IPS-NIHi7 (cell line): ENCODE results near the gene ADARB2.
"Not testable (repeated sequence)": the region's sequence is repeated elsewhere in the genome, so short reads cannot be mapped to it uniquely, and the experiment has no call there.

Experiments
- DNase-seq: peaks from one replicate; pipeline ENCODE4 v3.0.0; 2012; ENCODE audit warnings: mixed read lengths; ENCODE audit errors: extremely low spot score

Gene ADARB2

DNA sequence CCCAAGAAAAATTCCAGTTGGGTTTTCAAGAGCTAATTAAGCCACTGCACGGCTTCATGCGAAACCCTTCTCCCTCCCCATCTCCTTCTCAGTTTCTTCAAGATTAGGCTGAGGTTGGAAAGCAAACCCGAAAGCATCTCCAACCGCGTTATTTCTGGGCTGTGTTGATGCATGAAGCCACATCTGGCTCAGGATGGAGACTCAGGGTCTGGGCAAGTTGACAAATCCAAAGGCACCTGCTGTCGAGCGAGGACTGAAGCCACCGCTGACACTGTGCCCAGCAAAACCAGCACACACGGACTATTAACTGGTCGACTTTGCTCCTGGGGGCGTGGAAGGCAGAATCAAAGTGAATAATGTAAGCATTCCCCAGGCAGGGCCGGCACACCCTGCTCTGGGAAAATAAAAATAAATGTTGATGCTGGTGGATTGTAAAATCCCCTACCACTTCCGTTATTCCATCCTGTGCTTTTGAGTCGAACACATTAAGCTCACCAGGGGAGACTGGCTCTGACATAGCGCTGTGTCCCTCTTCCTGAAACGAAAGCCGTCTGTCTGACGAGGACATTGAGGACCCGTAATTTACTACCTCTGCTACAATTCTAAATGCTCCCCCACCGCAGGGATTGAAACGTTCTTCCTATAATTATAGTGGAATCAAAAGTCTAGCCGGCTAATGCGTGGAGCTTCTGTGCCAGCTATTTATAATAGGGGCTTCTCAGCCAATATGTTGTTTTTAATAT is 269.8 kb downstream of the ADARB2 start:
- no peak for DNase-seq

DNA sequence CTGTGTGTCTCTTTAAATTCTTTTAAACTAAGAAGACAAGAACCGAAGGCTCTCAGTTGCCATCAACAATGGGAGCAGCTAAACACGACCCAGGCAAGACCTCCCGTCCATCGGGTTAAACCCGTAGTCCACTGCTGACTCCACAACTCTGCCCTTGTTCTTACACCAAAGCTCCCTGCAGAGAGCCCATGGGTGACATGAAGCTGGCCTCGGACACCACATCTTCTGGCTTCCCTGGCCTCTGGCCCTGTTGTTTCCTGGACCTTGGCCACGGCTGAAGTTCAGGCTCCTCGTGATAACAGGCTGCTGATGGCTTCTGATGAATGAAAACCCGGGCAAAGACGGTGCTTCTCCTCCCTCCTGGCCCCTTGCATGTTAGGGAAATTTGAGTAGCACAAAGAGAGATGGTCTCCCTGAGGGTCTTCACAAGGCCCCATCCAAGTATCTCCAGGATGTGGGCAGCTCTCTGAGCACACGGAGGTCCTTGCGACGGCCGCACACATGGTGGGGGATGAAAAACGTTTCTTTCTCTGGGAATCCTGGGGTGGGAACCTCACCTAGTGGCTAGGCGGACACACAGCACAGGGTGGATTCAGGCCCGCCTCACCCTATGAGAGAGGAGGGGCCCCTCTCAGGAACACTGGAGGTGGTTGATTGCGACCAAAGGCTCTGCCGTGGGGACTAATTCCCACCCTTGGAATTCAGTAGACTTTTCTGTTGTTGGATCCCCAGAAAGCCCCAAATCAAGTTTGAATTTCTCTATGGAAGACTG is 271.1 kb downstream of the ADARB2 start:
- no peak for DNase-seq

DNA sequence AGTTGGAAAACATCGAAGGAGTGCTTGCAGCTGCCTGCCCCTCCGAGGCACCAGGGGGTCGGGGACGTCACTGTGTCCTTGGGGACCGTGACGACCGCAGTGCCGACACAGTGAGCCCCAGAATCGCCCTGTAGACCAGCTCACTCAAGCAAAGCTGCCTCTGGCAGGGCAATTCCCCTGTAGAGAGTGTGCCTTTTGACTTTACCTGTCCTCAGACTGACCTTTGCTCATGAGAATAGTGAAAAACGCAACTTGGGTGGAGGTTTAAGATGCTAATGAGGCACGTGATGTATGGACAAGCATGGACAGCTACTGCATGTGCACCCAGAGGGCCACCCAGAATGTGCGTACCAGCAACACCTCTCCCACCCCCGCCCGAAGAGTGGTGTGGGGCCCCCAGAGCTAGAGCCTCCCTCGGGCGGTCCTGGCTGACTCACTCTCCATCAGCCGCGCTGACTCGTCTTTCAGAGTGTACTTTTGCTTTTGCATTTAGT is 271.9 kb downstream of the ADARB2 start:
- no peak for DNase-seq

DNA sequence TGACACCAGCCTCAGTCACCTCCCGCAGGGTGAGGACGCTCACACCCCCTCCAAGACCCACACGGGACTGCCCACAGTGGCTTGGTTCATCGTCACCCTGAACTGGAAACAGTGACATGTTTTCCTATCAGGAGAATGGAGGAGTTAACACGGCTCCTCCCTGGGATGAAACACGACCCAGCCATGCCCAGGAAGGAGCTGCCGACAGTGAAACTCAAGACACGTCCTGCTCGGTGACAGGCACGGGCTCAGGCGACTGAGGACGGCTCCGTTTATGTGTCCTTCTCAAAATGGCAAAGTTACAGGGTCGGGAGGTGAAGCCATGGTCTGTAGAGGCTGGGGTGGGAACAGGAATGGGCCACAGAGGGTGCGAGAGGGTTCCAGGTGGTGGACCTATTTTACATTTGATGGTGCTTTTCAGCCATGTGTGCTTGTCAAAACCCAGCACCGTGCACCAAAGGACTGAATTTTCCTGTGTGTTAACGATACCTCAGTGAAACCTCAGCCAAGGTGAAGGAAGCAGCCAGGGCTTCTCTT is 272.4 kb downstream of the ADARB2 start:
- DNase-seq: no peak

DNA sequence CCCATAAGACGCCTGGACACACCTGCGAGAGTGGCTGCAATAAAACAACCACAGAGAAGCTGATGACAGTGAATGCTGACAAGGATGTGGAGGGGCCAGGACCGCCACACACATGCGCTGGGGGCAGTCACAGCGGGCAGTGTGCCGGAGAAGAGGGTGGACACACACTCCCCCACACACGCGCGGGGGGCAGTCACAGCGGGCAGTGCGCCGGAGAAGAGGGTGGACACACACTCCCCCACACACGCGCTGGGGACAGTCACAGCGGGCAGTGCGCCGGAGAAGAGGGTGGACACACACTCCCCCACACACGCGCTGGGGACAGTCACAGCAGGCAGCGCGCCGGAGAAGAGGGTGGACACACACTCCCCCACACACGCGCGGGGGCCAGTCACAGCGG is 273.4 kb downstream of the ADARB2 start:
- DNase-seq: not testable (repeated sequence)

DNA sequence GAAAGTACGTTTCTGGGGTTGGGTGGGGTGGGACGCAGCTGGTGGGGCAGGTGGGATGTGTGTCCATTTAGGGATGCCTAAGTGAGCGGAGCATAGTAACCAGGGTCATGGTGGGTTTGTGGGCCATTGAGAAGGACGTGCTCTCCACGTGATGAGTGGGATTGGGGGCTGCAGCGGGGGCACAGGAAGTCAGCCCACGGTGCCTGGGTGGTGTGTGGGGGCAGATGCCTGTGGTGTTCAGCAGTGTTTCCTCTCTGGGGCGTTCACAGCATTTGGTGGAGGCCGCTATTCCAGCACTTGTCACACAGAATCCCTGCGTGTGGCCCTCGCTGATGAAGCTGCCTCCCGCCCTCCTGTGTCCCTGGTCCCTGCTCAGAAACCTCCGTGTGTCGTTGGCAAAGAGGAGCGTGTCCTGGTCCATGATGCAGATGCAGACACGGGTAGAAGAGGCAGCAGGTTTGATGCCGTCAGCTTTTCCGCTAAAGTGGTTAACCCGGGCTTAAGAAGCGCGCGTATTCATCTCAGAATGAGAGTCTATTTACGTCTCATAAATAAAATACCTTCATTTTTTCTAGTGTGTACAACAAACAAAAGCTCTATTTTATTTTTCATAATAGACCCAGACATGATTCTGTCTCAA is 274.2 kb downstream of the ADARB2 start:
- DNase-seq: no peak

DNA sequence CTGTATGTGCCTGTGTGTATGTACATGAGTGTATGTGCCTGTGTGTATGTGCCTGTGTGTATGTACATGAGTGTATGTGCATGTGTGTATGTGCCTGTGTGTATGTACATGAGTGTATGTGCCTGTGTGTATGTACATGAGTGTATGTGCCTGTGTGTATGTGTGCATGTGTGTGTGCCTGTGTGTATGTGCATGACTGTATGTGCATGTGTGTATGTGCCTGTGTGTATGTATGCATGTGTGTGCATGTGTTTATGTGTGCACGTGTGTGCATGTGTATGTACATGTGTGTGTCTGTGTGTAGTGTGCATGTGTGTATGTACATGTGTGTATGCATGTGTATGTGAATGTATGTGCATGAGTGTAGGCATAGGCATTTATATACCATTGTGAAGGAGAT is 274.8 kb downstream of the ADARB2 start:
- no peak for DNase-seq

DNA sequence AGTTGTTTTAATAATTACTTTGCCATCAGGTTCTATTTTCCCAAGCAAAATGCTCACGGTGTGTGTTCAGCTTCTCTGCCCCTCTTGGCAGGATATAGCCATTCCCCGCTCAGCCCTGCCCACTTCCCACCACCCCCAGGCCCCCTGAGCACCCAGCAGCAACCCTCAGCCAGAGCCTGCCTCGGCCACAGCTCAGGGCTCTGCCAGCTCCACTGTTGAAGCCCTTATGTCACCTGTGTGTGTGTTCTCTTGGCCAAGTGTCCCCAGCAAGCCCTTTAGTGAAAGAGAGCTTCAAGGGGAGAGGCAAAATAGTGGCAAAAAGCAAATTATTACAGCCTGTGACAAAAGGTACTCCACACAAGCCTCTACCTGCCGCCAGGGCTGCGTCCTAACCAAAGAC is 275.3 kb downstream of the ADARB2 start:
- no peak for DNase-seq

DNA sequence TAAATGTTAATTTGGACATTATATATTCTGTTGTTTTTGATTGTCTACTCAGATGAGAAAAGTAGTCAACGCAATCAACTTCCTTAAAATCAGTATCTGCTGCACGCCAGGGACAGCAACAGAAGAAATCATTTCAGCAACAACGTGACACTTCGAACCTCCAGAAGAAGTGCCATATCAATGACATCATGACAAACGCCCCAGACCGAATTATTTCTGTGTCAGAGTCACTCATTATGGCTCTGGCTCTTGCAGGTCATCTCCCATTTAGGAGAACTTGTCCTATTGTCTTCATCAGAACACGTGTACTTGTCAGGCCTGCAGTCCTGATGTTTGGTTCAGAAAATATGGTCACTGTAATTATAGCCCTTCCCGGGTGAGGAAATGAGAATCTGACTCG is 276.3 kb downstream of the ADARB2 start:
- DNase-seq: no peak

DNA sequence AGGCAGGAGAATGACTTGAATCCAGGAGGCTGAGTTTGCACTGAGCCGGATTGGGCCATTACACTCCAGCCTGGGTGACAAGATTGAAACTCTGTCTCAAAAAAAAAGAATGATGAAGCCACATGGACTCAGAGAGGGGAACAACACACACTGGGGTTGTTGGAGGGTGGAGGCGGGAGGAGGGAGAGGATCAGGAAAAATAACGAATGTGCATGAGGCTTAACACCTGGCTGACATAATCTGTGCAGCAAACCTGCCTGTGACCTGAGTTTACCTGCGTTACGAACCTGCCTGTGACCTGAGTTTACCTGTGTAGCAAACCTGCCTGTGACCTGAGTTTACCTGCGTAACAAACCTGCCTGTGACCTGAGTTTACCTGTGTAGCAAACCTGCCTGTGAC is 277.7 kb downstream of the ADARB2 start:
- not testable (repeated sequence) for DNase-seq

DNA sequence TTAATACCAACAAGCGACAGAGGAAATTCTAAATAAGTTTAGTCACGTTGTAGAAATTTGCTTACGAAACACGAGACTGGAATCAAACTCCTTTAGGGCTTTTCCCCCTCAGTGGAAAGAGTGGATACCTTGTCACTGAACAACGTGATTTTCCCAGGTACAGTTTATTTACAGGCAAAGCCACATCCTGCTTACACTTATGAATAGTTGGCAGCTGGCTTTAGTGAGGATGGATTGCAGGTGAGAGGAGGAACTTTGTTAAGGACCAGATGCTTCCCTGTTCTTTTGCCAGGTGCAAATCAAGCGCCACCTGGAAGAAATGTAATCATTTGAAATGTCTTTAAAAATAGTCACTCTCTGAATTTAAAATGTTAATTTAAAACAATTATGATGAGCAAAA is 282.4 kb downstream of the ADARB2 start:
- DNase-seq: no peak

DNA sequence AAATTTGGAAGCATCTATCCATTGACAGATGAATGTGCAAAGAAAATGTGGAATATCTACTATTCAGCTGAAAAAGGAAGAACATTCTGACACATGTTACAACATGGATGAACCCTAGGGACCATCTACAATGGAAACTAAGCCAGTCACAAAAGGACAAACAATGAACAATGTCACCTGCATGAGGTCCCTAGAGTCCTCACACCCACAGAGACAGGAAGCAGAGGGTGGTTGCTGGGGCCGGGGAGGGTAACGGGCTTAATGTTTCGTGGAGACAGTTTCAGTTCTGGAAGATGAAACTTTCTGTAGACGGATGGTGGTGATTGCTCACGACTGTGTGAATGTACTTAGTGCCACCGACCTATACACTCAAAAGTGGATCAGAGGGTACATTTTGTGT is 282.9 kb downstream of the ADARB2 start:
- no peak for DNase-seq

DNA sequence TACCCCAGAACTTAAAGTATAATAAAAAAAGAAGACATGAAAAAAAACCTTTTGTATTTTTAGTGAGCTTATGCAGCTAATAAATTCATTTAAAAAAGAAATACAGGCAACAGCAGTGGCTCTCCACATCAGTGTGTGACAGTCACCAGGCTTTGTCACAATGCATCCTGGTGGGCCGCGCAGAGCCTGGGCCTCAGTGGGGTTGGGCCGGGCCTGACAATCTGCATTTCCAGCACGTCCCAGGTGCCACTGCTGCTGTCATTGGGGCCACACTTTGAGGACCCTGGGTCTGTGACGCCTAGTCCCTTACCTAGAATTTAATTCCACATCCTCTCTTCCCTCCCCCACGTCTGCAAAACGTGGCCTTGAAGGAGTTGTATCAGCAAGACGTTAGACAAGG is 284.5 kb downstream of the ADARB2 start:
- DNase-seq: no peak

DNA sequence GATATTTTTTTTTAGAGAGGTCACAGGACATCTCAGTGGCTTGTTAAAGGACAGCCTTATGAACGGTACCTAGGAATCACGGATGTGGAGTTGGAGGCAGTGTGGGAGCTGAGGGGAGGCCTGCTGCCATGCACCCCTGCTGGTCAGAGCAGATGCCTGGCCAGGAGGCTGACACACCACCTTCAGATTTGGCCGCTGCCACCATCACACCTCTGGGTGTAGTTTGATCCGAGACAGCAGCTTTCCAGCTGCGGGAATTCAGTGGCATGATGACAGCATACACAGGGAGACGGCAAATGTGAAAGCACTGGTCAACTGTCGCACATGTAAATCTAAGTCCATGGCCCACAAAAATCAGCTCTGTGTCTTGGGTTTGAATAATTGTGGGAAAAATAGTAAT is 285.4 kb downstream of the ADARB2 start:
- DNase-seq: no peak

DNA sequence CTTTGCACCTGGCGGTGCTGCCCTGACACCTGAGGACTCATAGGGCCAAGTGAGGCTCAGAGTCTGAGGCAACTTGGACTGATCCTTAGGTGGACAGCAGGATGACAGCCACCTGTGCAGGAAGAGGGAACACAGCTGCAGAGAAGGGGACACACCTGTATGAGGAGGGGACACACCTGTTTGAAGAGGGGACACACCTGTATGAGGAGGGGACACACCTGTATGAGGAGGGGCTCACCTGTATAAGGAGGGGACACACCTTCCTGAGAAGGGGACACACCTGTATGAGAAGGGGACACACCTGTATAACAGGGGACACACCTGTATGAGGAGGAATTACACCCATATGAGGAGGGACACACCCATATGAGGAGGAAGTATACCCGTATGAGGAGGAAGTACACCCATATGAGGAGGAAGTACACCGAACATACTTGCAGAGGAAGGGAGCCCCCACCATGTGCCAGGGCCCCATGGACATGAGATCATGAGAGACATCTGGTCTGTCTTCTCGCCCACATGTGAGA is 285.9 kb downstream of the ADARB2 start:
- DNase-seq: no peak

DNA sequence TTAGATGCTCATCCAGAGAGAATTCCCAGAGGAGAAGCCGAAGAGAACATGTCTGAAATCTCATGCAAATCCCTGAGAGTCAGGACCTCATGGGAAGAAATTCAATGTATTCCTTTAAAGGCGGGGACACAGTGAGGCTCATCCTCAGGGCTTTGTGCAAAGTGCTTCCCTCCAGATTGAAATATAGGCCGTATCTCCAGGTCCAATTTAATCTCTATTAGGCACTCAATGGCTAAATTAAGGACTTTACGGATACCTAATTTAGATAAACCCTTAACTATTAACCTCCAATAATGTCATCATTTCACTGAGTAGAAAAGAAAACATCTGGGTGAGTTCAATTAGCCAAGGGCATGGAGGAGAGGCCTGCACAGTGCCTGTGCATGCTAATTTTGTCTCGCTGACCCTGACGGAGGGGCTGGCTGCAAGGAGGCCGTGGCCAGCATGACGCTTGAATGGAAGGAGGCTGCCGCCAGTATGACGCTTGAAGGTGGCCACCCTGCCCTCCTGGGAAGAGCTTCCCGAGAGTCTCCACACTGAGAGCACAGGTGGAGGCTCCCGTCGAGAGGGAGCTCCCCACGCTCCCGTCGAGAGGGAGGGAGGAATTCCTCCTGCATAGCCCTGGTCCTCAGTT is 287.6 kb downstream of the ADARB2 start:
- no peak for DNase-seq

DNA sequence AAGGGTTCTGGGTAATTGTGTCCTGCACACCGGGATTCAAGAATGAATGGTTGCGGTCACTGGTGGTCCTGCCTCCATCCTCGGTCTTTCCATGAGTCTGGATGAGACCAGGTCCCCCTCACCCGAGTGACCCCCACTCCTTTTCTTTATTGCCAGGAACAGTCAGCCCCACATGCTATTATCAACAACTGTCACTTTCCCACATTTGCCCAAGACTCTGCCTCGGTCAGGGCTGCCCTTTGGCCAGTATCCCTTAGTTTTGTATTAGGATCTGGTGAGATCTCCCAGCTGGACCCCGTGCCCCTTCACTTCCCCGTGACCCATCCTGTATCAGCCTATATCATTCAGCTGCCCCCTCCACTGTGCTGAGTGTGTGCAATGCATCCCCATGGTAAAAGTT is 288.3 kb downstream of the ADARB2 start:
- no peak for DNase-seq

DNA sequence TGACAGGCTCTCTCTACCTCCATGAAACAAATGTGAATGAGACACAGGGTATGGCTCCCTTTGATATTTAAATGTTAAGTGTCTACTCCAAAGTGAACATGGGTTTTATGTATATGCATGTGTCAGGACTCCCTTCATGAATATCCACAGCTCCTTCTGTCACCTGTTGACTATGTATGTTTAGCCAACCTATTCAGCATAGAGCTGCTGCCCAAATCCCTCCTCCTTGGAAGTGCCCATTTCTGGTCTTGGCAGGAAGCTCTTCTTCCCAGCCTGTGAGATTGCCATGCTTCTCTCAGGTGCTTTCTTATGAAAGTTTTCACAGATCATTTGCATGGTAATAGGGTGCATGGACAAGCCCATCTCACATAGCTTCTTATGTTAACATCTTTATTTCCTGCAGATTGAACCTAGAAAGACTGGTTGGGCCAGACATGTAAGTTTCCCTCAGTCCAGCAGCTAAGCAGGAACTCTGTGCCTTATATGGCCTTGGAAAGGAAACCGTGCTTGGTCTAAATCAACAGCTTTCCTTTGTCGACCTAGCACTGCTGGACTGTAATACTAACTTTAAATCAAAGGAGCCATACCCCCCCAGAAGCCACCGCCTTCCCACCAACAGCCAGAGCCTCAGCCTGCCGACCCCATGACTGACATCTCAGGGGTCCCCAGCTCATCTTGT is 288.9 kb downstream of the ADARB2 start:
- no peak for DNase-seq

DNA sequence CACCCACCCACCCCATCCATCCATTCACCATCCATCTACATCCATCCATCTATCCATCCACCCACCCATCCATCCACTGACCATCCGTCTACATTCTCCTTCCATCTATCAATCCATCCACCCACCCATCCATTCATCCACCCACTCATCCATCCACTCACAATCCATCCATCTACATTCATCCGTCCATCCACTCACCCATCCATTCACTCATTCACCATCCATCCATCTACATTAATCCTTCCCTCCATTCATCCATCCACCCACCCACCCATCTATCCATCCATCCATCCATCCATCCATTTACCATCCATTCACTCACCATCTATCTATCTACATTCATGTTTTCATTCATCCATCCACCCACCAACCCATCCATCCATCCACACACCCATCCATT is 292.5 kb downstream of the ADARB2 start:
- no peak for DNase-seq

DNA sequence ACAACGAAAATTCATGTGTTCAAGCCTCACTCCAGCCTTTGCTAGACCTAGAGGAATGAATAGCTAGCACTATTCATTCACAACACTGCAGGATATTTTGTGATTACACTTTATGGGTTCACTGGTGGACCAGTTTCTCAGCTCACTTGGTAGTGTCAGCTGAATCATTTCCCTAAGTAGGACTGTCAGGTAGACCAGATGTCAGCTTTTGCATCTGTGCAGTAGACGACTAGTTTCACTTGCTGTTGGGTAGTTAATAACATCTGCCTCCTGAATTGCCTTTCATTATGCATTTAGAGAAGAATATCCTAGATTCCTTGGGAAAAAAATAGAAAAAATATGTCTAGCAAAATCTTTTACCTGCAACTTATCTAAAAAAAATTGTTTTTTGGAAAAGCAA is 296.4 kb downstream of the ADARB2 start:
- DNase-seq: no peak
